Ishikawa (cell line): ENCODE data around the gene DPF1.

Experiments
- CREB1 ChIP-seq: IDR thresholded peaks from 2 replicates; pipeline ENCODE4 v1.6.1; 2012; ENCODE audit warnings: low read depth
- MAX ChIP-seq: IDR thresholded peaks from 2 replicates; pipeline ENCODE4 v1.6.1; 2012
- NFIC ChIP-seq: IDR thresholded peaks from 2 replicates; pipeline ENCODE4 v1.6.1; 2012
- REST ChIP-seq: IDR thresholded peaks from 2 replicates; pipeline ENCODE4 v1.6.1; 2012; ENCODE audit warnings: low read depth, mild to moderate bottlenecking
- TAF1 ChIP-seq: IDR thresholded peaks from 2 replicates; pipeline ENCODE4 v1.6.1; 2012; ENCODE audit warnings: low read depth, mild to moderate bottlenecking
- TCF12 ChIP-seq: IDR thresholded peaks from 2 replicates; pipeline ENCODE4 v1.6.1; 2012; ENCODE audit warnings: low read depth
- YY1 ChIP-seq: IDR thresholded peaks from 2 replicates; pipeline ENCODE4 v1.6.1; 2012; ENCODE audit warnings: low read depth

GRCh38 chr19:38206928-38207327, 17.1 kb downstream of the DPF1 start:
- TF ChIP-seq MAX (no peak), REST (no peak), CREB1 (no peak), TAF1 (no peak), NFIC (no peak), YY1 (no peak), TCF12 (no peak)
